PC-3 (cell line): ENCODE data around the gene TBXA2R. TPM values are rescaled to one million over a fixed set of nuclear protein-coding genes. Genes with fewer than 3 reads are reported as not detected.

Source experiments
- ATAC-seq: fragments of 200-7000 bp; cut with Tn5 transposase; 2 replicates; pipeline ENCODE4 v1.9.1; 2020; ENCODE audit warnings: mild to moderate bottlenecking, moderate library complexity
- BruUV-seq: library from RNA; stranded (reverse); fragments of 400-500 nt; replicated peaks from 2 replicates; lab custom pipeline; 2021; lab: Mats Ljungman, UMichigan
- CTCF ChIA-PET: fragments of 300-600 bp; sonication (Branson Sonifier 250); formaldehyde crosslinking; loops from one replicate; lab custom pipeline; 2022; ENCODE audit warnings: antibody characterized with exemption; lab: Charles Lee
- POLR2A ChIA-PET: fragments of 300-600 bp; sonication (Branson Sonifier 250); formaldehyde crosslinking; loops from one replicate; lab custom pipeline; 2022; ENCODE audit warnings: antibody characterized with exemption; ENCODE audit not compliant: unreplicated experiment; lab: Charles Lee
- DNase-seq: peaks from one replicate; pipeline ENCODE4 v3.0.0-alpha.2; 2015
- H2AFZ ChIP-seq: fragments of 300-600 bp; sonication (generic); 2 replicates; pipeline ENCODE4 v1.6.0; 2016; ENCODE audit warnings: antibody characterized with exemption, low read length
- H3F3A ChIP-seq: fragments of 300-600 bp; sonication (generic); one replicate; pipeline ENCODE4 v1.6.0; 2017; ENCODE audit warnings: antibody characterized with exemption, low read length, control low read depth, mild to moderate bottlenecking; ENCODE audit not compliant: unreplicated experiment
- H3K27ac ChIP-seq: fragments of 300-600 bp; sonication (generic); 2 replicates; pipeline ENCODE4 v1.5.1; 2016; ENCODE audit warnings: mild to moderate bottlenecking, low read length
- H3K27me3 ChIP-seq: fragments of 300-600 bp; sonication (generic); 2 replicates; pipeline ENCODE4 v1.6.1; 2016; ENCODE audit warnings: low read length, mixed read lengths
- H3K36me3 ChIP-seq: fragments of 300-600 bp; sonication (generic); 2 replicates; pipeline ENCODE4 v1.6.1; 2016; ENCODE audit warnings: low read depth, mixed run types, low read length, mixed read lengths
- H3K4me1 ChIP-seq: fragments of 300-600 bp; sonication (generic); 2 replicates; pipeline ENCODE4 v1.5.1; 2016; ENCODE audit warnings: low read length; ENCODE audit not compliant: insufficient read depth
- H3K4me2 ChIP-seq: fragments of 300-600 bp; sonication (generic); 2 replicates; pipeline ENCODE4 v1.6.0; 2016; ENCODE audit warnings: low read length
- H3K4me3 ChIP-seq: fragments of 300-600 bp; sonication (generic); 2 replicates; pipeline ENCODE4 v1.5.1; 2016; ENCODE audit warnings: mild to moderate bottlenecking, low read length, mixed read lengths
- H3K79me2 ChIP-seq: fragments of 300-600 bp; sonication (generic); 2 replicates; pipeline ENCODE4 v1.6.1; 2017; ENCODE audit warnings: low read length, mixed read lengths
- H3K9ac ChIP-seq: fragments of 300-600 bp; sonication (generic); 2 replicates; pipeline ENCODE4 v1.6.0; 2016; ENCODE audit warnings: mild to moderate bottlenecking, low read length
- H3K9me2 ChIP-seq: fragments of 300-600 bp; sonication (generic); replicated peaks from 2 replicates; pipeline ENCODE4 v1.6.1; 2016; ENCODE audit warnings: mixed run types, low read length, mixed read lengths
- H3K9me3 ChIP-seq: fragments of 300-600 bp; sonication (generic); 2 replicates; pipeline ENCODE4 v1.6.1; 2016; ENCODE audit warnings: low read length, mixed read lengths
- H4K20me1 ChIP-seq: fragments of 300-600 bp; sonication (generic); 2 replicates; pipeline ENCODE4 v1.6.1; 2016; ENCODE audit warnings: low read length, mixed read lengths
- CTCF ChIP-seq: fragments of 300-600 bp; sonication (generic); conservative IDR thresholded peaks from 2 replicates; pipeline ENCODE4 v1.5.1; 2017; ENCODE audit warnings: antibody characterized with exemption, low read depth, mild to moderate bottlenecking, low read length
- EZH2 ChIP-seq: fragments of 300-600 bp; sonication (generic); IDR thresholded peaks from one replicate; pipeline ENCODE4 v1.6.1; 2017; ENCODE audit warnings: antibody characterized with exemption, mild to moderate bottlenecking, low read length; ENCODE audit not compliant: unreplicated experiment
- EZH2phosphoT487 ChIP-seq: fragments of 300-600 bp; sonication (generic); IDR thresholded peaks from 2 replicates; pipeline ENCODE4 v1.6.1; 2018; ENCODE audit warnings: mild to moderate bottlenecking, antibody characterized with exemption, low read length, borderline replicate concordance
- intact Hi-C: fragments of 100-400 bp; cut with micrococcal nuclease; formaldehyde crosslinking; loops from 2 replicates; pipeline ENCODE4 v1.9.0; 2023
- total RNA-seq: library from RNA; depleted of rRNA; stranded (reverse); fragments of >200 nt; gene quantifications from 2 replicates; pipeline ENCODE4 v1.2.3, GENCODE V29; 2014

The TBXA2R gene
- total RNA-seq, 1 experiment from 2014 or later = 0.77 TPM

GRCh38 chr19:3554254-3555083 is 52.2 kb downstream of the TBXA2R start:
- Histone ChIP-seq H3K4me2 (peak overlapping the region; percentile 92; the same call in 1 of the 2 replicates), H3K79me2 (peaks cover 41% of the 10 kb centered on the region), H4K20me1 (peaks cover 18% of the 10 kb centered on the region), H3K9ac (no peak overlapping the region), H2AFZ (no peak overlapping the region), H3K4me1 (peaks cover 12% of the 10 kb centered on the region; the same call in 1 of the 2 replicates), H3K9me3 (no peaks in the 10 kb centered on the region), H3K36me3 (no peaks in the 10 kb centered on the region), H3F3A (no peaks in the 10 kb centered on the region), H3K4me3 (no peak overlapping the region), H3K27me3 (no peaks in the 10 kb centered on the region), H3K27ac (no peak overlapping the region), H3K9me2 (no peaks in the 10 kb centered on the region)
- intact Hi-C loops = no loop called here
- BruUV-seq = TSS peak; percentile 50
- ATAC-seq (no peak), DNase-seq (no peak)
- TF ChIP-seq EZH2 (no peak), EZH2phosphoT487 (no peak), CTCF (no peak)
- ChIA-PET CTCF (interaction anchor here (0.6 kb wide), 1 partner anchor 163 kb away, joined by 3 read pairs; no protein-coding TSS in a partner anchor), POLR2A (no interaction called here)

GRCh38 chr19:3551792-3552095 is 54.9 kb downstream of the TBXA2R start:
- no peaks in the 10 kb centered on the region for H3K36me3 ChIP-seq
- no peak for TF ChIP-seq CTCF
- no peak for TF ChIP-seq EZH2
- TF ChIP-seq EZH2phosphoT487 = no peak

More at GRCh38 chr19:3551792-3552095, 54.9 kb downstream of the TBXA2R start:
- peaks cover 18% of the 10 kb centered on the region for H4K20me1 ChIP-seq
- peaks cover 12% of the 10 kb centered on the region; the same call in 1 of the 2 replicates for H3K4me1 ChIP-seq
- H3K9me3 ChIP-seq = no peaks in the 10 kb centered on the region
- intact Hi-C loops = no loop called here
- peaks cover 37% of the 10 kb centered on the region for H3K79me2 ChIP-seq
- no peaks in the 10 kb centered on the region for H3F3A ChIP-seq
- POLR2A ChIA-PET = no interaction called here
- DNase-seq = no peak
- CTCF ChIA-PET = no interaction called here
- no TSS peak for BruUV-seq
- no peaks in the 10 kb centered on the region for H3K27me3 ChIP-seq
- H3K4me3 ChIP-seq = no peak overlapping the region
- no peak overlapping the region for H3K27ac ChIP-seq
- H3K9me2 ChIP-seq = no peaks in the 10 kb centered on the region
- H2AFZ ChIP-seq = no peak overlapping the region
- no peak for ATAC-seq
- no peak overlapping the region for H3K4me2 ChIP-seq
- H3K9ac ChIP-seq = no peak overlapping the region
